SU-DHL-6 (cell line): ENCODE measurements around the gene MARCHF11.

Source experiments
- EZH2phosphoT487 ChIP-seq: fragments of 200-600 bp; sonication (generic), shearing (Covaris generic); conservative IDR thresholded peaks from 2 replicates; pipeline ENCODE4 v1.6.1; 2018; ENCODE audit warnings: mild to moderate bottlenecking, antibody characterized with exemption, low read length, moderate library complexity, mixed read lengths
- TF ChIP-seq, protein P1 (sequence below): fragments of 200-600 bp; sonication (generic); IDR thresholded peaks from one replicate; pipeline ENCODE4 v1.5.1; 2017; ENCODE audit warnings: antibody characterized with exemption, mild to moderate bottlenecking, low read length, moderate library complexity; ENCODE audit not compliant: insufficient read depth, poor library complexity, severe bottlenecking

DNA sequence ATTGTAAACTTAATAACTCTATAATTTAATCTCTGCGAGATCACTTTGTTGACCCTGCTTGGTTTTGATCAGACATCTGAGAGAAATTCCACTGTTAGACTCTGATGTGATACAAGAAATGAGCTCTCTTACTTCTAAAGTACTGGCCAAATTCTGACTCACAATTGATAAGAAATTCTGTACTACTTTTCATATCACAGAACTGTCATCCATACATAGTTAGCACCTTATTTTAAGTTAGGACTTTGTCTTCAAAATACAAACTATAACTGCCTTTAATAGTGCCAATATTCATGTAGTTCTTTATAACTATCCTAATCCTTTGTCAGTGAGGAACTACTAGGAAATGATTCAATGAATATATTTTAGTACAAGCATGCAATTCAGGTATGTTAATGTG lies 23.4 kb downstream of the MARCHF11 start:
- TF ChIP-seq, protein P1, sequence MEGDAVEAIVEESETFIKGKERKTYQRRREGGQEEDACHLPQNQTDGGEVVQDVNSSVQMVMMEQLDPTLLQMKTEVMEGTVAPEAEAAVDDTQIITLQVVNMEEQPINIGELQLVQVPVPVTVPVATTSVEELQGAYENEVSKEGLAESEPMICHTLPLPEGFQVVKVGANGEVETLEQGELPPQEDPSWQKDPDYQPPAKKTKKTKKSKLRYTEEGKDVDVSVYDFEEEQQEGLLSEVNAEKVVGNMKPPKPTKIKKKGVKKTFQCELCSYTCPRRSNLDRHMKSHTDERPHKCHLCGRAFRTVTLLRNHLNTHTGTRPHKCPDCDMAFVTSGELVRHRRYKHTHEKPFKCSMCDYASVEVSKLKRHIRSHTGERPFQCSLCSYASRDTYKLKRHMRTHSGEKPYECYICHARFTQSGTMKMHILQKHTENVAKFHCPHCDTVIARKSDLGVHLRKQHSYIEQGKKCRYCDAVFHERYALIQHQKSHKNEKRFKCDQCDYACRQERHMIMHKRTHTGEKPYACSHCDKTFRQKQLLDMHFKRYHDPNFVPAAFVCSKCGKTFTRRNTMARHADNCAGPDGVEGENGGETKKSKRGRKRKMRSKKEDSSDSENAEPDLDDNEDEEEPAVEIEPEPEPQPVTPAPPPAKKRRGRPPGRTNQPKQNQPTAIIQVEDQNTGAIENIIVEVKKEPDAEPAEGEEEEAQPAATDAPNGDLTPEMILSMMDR, result no peak
- TF ChIP-seq EZH2phosphoT487, result no peak
